Fibroblast of gingiva (primary cell): ENCODE measurements around the gene OR52A1.

ENCODE experiments used
- DNase-seq: peaks from one replicate; pipeline ENCODE4 v3.0.0-alpha.2; 2011; ENCODE audit warnings: low read depth

OR52A1 gene

GRCh38 chr11:5131584-5132335 lies 22.8 kb downstream of the OR52A1 start:
- no peak for DNase-seq

- DNase-seq: no peak
Measured at GRCh38 chr11:5129457-5129877, 25.1 kb downstream of the OR52A1 start.

- DNase-seq: no peak
Measured at GRCh38 chr11:5124891-5125620, 29.5 kb downstream of the OR52A1 start.

GRCh38 chr11:5123802-5124521 lies 30.6 kb downstream of the OR52A1 start:
- peak; percentile 75 for DNase-seq

GRCh38 chr11:5118893-5119292 lies 35.7 kb downstream of the OR52A1 start:
- DNase-seq: no peak

GRCh38 chr11:5117588-5117987 lies 37.0 kb downstream of the OR52A1 start:
- DNase-seq: no peak

- no peak for DNase-seq
Measured at GRCh38 chr11:5115339-5115738, 39.2 kb downstream of the OR52A1 start.

GRCh38 chr11:5107285-5107684 lies 47.3 kb downstream of the OR52A1 start:
- DNase-seq: no peak

GRCh38 chr11:5103066-5103465 lies 51.5 kb downstream of the OR52A1 start:
- no peak for DNase-seq

GRCh38 chr11:5102246-5102645 lies 52.3 kb downstream of the OR52A1 start:
- no peak for DNase-seq

- DNase-seq: no peak
Measured at GRCh38 chr11:5096011-5096410, 58.5 kb downstream of the OR52A1 start.
